D721Med (cell line): ENCODE results near the gene ZNF625.
A peak's percentile ranks its signal among the peaks of the same experiment; 100 is the strongest.

Experiments used
- DNase-seq: peaks from one replicate; pipeline ENCODE4 v3.0.0; 2011; ENCODE audit warnings: low spot score; ENCODE audit not compliant: insufficient read length
- FAIRE-seq: peaks from 2 replicates; lab custom pipeline; 2011; peaks lifted over from hg19 to GRCh38; lab: Jason Lieb, UNC
- TF ChIP-seq, protein P1 (sequence below): IDR thresholded peaks from 2 replicates; pipeline ENCODE4 v1.5.1; 2012; ENCODE audit warnings: mild to moderate bottlenecking, control low read depth; ENCODE audit not compliant: insufficient read depth; ENCODE audit errors: missing control alignments

The ZNF625 gene

GRCh38 chr19:12159773-12160414 lies 3.4 kb upstream of the ZNF625 start:
- no peak for FAIRE-seq
- TF ChIP-seq, protein P1, sequence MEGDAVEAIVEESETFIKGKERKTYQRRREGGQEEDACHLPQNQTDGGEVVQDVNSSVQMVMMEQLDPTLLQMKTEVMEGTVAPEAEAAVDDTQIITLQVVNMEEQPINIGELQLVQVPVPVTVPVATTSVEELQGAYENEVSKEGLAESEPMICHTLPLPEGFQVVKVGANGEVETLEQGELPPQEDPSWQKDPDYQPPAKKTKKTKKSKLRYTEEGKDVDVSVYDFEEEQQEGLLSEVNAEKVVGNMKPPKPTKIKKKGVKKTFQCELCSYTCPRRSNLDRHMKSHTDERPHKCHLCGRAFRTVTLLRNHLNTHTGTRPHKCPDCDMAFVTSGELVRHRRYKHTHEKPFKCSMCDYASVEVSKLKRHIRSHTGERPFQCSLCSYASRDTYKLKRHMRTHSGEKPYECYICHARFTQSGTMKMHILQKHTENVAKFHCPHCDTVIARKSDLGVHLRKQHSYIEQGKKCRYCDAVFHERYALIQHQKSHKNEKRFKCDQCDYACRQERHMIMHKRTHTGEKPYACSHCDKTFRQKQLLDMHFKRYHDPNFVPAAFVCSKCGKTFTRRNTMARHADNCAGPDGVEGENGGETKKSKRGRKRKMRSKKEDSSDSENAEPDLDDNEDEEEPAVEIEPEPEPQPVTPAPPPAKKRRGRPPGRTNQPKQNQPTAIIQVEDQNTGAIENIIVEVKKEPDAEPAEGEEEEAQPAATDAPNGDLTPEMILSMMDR = no peak

DNA sequence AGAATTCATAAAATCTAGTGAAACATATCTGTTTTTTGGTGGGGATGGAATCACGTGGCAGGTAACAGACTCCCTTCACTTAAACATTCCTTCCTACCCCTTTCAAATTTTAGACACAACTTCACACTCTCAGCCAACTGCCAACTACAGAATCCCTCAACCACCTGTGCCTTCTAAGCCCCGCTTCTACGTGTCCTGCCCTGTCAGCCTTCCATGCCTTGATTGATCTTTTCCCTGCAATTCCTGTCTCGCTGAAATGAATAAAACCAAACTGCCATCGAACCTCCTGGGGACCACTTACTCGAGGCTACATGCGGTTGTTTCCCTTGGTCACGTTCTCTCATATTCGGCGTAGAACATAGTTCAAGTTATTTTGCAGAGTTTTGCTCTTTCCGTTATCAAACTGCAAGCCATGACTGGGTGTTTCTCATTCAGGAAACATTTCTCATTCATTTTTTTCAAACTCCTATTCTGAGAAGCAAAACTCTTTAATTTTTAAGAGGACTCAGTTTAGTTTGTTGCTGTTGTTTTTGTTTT lies 1.1 kb downstream of the ZNF625 start:
- TF ChIP-seq, protein P1 = no peak
- DNase-seq = no peak
- no peak for FAIRE-seq

More at GRCh38 chr19:12159773-12160414, 3.4 kb upstream of the ZNF625 start:
- no peak for DNase-seq

DNA sequence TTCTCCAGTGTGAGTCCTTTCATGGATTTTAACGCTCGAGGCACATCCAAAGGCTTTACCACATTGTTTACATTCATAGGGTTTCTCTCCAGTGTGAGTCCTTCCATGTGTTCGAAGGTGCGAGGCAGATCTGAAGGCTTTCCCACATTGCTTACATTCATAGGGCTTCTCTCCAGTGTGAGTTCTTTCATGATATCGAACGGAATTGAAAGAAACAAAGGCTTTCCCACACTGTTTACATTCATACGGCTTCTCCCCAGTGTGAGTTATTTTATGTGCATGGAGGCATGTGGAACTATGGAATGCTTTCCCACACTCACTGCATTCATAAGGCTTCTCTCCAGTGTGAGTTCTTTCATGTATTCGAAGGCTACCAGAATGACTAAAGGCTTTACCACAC lies 11.2 kb downstream of the ZNF625 start:
- TF ChIP-seq, protein P1 = no peak
- no peak for FAIRE-seq
- no peak for DNase-seq

DNA sequence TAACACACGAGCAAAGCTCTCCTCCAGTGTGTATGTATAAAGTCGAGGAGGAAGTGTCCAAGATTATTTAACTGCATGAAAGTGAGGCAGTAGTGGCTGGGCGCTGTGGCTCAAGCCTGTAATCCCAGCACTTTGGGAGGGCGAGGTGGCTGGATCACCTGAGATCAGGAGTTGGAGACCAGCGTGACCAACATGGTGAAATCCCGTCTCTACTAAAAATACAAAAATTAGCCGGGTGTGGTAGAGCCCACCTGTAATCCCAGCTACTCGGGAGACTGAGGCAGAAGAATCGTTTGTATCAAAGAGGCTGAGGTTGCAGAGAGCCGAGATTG lies 15.2 kb downstream of the ZNF625 start:
- no peak for FAIRE-seq
- TF ChIP-seq, protein P1 = no peak
- DNase-seq = no peak

DNA sequence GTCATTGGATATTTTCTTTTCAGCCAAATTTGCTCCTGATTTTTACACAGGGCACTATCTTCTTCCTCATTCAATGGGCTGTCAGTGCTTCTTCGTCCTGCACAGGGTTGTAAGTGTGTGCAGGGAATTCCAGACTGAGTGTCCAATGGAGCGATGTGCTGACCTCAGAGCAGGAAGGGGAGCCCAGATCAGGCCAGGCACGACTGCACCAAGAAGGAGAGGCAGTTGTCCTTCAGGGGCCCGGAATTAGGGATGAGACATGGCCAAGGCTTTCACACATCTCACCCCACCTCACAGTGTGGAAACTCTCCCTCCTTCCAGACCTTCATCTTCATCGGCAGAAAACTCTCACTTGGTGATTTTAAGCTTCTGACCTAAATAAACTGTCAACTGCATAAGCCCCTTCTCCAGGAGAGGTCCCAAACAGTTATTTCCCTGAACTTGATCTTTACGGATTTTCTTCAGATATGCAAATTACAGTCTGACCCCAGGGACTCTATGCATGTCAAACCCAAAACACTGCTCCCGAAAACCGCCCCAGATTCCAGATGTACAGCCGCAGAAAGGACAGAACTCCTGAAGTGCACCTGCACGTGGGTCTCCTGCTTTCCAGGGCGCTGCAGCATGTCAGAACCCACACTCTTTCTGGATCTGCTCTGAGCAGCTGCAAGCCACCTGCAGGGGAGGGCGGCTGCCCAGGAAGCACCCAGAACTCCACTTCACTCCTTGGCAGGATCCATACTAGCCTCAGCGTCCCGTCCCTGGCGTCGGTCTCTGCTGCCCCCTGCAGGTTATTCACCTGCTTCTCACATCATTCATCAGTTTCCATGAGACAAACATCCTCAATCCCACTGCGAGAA lies 15.8 kb downstream of the ZNF625 start:
- TF ChIP-seq, protein P1 = peak; percentile 96
- DNase-seq = peak; percentile 48
- FAIRE-seq = no peak

DNA sequence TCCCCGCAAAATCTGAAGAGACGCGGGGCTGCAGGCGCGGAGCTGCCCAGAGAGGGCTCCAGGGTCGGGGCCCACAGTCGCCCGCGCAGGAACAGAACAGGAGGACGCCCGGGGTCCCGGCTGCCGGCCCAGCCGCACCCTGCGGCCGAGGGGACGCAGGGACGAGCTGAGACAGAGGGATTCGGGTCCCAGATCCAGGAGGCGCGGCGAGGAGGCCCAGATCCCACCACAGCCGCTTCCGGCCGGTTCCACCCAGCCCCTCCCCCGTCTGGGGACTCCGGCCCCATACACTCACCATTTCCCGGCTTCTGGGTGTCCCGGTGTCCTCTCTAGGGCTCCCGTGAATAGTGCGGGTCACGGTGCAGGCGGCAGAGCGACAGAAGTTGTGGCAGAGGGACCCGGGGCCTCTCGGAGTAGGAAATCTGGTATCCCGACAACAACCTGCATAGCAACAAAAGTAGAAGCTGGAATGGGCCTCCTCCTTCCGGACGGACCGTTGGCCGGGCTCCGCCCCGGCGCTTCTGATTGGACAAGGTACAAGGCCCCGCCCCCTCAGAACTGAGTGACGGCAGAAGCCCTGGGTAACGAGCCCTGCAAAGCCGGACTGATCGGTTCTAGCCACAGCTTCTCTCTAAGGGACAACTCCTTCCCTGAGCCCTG lies 16.5 kb downstream of the ZNF625 start, which contains the start of gene ZNF20:
Gene ZNF20, minus strand, starts transcription at position 466 of the 660 bp plus-strand sequence. Its CDS starts 168 bp downstream, at position 298.
- DNase-seq (peak; percentile 87), FAIRE-seq (no peak)
- TF ChIP-seq, protein P1 = no peak
